C4-2B (cell line): ENCODE measurements around the gene NSMF.

Source experiments
- H3K27ac ChIP-seq: fragments of 450-650 bp; 2 replicates; pipeline ENCODE4 v1.5.1; 2017
- ZFX ChIP-seq: fragments of 450-650 bp; IDR thresholded peaks from 2 replicates; pipeline ENCODE4 v1.6.1; 2017
- TF ChIP-seq, protein P1 (sequence below): fragments of 450-650 bp; conservative IDR thresholded peaks from 2 replicates; pipeline ENCODE4 v1.5.1; 2017; ENCODE audit warnings: mild to moderate bottlenecking

NSMF gene

GRCh38 chr9:137409515-137409914 lies 49.6 kb downstream of the NSMF start:
- TF ChIP-seq ZFX: no peak
- TF ChIP-seq, protein P1, sequence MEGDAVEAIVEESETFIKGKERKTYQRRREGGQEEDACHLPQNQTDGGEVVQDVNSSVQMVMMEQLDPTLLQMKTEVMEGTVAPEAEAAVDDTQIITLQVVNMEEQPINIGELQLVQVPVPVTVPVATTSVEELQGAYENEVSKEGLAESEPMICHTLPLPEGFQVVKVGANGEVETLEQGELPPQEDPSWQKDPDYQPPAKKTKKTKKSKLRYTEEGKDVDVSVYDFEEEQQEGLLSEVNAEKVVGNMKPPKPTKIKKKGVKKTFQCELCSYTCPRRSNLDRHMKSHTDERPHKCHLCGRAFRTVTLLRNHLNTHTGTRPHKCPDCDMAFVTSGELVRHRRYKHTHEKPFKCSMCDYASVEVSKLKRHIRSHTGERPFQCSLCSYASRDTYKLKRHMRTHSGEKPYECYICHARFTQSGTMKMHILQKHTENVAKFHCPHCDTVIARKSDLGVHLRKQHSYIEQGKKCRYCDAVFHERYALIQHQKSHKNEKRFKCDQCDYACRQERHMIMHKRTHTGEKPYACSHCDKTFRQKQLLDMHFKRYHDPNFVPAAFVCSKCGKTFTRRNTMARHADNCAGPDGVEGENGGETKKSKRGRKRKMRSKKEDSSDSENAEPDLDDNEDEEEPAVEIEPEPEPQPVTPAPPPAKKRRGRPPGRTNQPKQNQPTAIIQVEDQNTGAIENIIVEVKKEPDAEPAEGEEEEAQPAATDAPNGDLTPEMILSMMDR: no peak
- H3K27ac ChIP-seq: no peak overlapping the region

GRCh38 chr9:137408651-137409405 lies 50.3 kb downstream of the NSMF start:
- no peak overlapping the region for H3K27ac ChIP-seq
- no peak for TF ChIP-seq ZFX
- TF ChIP-seq, protein P1: no peak

DNA sequence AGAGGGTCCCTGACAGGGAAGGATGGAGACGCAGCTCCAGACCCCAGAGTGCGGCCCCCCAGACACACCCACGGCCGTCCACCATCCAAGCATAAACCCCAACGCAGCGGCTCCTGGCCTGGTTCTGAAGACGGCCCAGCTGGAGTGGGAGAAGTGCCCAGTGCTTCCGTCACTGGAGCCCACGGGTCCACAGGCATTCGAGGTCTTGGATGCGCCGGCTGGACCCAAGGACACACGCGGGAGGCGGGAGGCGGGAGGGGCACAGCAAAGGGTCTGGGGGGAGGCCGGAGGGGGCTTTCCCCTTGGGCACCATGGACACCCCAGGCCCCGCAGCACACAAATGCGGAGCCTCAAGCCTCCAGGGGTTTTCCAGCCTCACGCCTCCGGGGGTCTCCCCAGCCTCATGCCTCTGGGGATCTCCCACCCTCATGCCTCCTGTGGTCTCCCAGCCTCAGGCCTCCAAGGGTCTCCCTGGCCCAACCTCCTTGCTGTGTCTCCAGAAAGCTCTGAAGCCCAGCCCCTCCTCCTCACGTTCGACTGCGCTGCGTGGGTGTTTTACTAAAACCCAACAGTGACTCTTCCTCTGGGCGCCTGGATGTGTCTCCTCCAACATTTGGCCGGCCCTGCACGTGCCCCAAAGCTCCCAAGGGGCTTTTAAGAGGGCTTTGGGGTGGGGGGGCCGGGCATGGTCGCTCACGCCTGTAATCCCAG lies 51.4 kb downstream of the NSMF start:
- H3K27ac ChIP-seq: no peak overlapping the region
- no peak for TF ChIP-seq ZFX
- TF ChIP-seq, protein P1: no peak

GRCh38 chr9:137406876-137407589 lies 52.1 kb downstream of the NSMF start:
- peak overlapping the region; percentile 1; the same call in 1 of the 2 replicates for H3K27ac ChIP-seq
- TF ChIP-seq, protein P1: peak; percentile 84
- no peak for TF ChIP-seq ZFX

GRCh38 chr9:137406085-137406760 lies 52.9 kb downstream of the NSMF start:
- TF ChIP-seq, protein P1: no peak
- no peak for TF ChIP-seq ZFX
- H3K27ac ChIP-seq: no peak overlapping the region

GRCh38 chr9:137405677-137406081 lies 53.5 kb downstream of the NSMF start:
- no peak for TF ChIP-seq ZFX
- TF ChIP-seq, protein P1: no peak
- no peak overlapping the region for H3K27ac ChIP-seq
